ENCODE data around the gene COL25A1.

DNA sequence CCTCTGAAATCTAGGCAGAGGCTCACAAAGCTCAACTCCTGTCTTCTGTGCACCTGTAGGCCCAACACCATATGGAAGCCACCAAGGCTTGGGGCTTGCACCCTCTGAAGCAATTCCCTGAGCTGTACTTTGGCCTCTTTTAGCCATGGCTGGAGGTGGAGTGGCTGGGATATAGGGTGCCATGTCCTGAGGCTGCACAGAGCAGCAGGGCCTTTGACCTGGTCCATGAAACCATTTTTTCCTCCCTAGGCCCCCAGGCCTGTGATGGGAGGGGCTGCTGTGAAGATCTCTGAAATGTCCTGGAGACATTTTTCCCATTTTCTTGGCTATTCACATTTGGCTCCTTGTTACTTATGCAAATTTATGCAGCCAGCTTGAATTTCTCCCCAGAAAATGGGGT, 20.9 kb upstream of the COL25A1 start:
- TF ChIP-seq CTCF (IDR thresholded peaks at IDR 0.05; ENCODE audit: low read depth, low read length, missing input control): no peak
- no peak for TF ChIP-seq ATF3 (IDR thresholded peaks at IDR 0.05)
- TF ChIP-seq REST (IDR thresholded peaks at IDR 0.05): no peak
- TF ChIP-seq EGR1 (IDR thresholded peaks at IDR 0.05; ENCODE audit: low read depth in 2 of 2): no peak
- TF ChIP-seq, protein P1, sequence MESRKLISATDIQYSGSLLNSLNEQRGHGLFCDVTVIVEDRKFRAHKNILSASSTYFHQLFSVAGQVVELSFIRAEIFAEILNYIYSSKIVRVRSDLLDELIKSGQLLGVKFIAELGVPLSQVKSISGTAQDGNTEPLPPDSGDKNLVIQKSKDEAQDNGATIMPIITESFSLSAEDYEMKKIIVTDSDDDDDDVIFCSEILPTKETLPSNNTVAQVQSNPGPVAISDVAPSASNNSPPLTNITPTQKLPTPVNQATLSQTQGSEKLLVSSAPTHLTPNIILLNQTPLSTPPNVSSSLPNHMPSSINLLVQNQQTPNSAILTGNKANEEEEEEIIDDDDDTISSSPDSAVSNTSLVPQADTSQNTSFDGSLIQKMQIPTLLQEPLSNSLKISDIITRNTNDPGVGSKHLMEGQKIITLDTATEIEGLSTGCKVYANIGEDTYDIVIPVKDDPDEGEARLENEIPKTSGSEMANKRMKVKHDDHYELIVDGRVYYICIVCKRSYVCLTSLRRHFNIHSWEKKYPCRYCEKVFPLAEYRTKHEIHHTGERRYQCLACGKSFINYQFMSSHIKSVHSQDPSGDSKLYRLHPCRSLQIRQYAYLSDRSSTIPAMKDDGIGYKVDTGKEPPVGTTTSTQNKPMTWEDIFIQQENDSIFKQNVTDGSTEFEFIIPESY (IDR thresholded peaks at IDR 0.05): no peak
- TF ChIP-seq JUND (IDR thresholded peaks at IDR 0.05): no peak
- TF ChIP-seq GABPA (IDR thresholded peaks at IDR 0.05 in 1 of 2, conservative IDR thresholded peaks at IDR 0.05 in 1 of 2): no peak
